ENCODE data around the gene BACH2. TPM values are rescaled to one million over a fixed set of nuclear protein-coding genes. Genes with fewer than 3 reads are reported as not detected.

BACH2 gene
- total and polyA plus RNA-seq, 4 experiments from 2014 or later = 6.5 to 48.0 (median 25.8) TPM

DNA sequence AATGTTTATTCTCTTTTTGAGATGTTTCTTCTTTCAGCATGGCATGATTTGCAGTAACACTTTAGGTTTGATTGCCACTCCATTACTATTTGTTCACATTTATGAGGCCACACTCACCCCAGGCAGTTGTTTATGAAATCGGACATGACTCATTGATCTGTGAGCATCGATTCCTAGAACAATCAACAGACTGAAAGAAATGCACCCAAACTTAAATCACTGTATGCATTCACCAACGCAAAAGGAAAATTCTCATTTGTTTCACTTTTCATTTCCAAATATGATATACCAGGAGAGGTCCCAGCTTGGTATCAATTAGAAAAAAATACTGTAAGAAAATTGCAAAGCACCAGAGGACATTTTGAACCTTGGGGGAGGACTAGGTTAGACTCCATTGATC lies 407.8 kb downstream of the BACH2 start:
- POLR2A ChIA-PET (ENCODE audit: partially characterized antibody) = no interaction called here

DNA sequence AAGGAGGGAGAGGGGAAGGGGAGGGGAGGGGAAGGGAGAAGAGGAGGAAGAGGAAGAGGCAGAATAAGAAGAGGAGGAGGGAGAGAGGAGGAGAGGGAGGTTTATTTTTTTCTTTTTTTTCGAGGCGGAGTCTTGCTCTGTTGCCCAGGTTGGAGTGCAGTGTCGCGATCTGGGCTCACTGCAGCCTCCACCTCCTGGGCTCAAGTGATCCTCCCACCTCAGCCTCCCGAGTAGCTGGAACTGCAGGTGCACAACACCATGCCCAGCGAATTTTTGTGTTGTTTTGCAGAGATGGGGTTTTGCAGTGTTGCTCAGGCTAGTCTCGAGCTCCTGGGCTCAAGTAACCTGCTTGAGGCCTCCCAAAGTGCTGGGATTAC lies 408.5 kb downstream of the BACH2 start:
- H3K4me3 Mint-ChIP-seq = peak overlapping the region in 1 of 8 donors; percentile 62
- no peak overlapping the region for H3K4me3 ChIP-seq (ENCODE audit: low read length in 2 of 2)

More for the DNA sequence above, 407.8 kb downstream of the BACH2 start:
- Mint-ChIP-seq H3K4me3 (no peak overlapping the region), H3K27ac (no peak overlapping the region), H3K9me3 (peaks cover 0 to 2% (median 0%) of the 10 kb centered on the region in 8 donors), H3K36me3 (no peaks in the 10 kb centered on the region), H3K4me1 (peaks cover 0 to 3% (median 1%) of the 10 kb centered on the region in 4 donors), H3K27me3 (peaks cover 12 to 21% of the 10 kb centered on the region in 2 donors)
- Histone ChIP-seq H3K36me3 (ENCODE audit: insufficient read depth, low read length) (no peaks in the 10 kb centered on the region), H3K27ac (ENCODE audit: low read depth, low read length) (no peak overlapping the region), H3K4me3 (ENCODE audit: low read length in 2 of 2) (no peak overlapping the region), H3K4me1 (ENCODE audit: insufficient read depth, low read length) (no peaks in the 10 kb centered on the region), H3K9me3 (ENCODE audit: control insufficient read depth in 1 of 2, low read length in 2 of 2) (no peaks in the 10 kb centered on the region), H3K27me3 (ENCODE audit: insufficient read depth, low read length) (no peaks in the 10 kb centered on the region)
- CTCF ChIA-PET (ENCODE audit: partially characterized antibody) = no interaction called here
- intact Hi-C loops (cut with micrococcal nuclease) = no loop called here
- DNase-seq = no peak

DNA sequence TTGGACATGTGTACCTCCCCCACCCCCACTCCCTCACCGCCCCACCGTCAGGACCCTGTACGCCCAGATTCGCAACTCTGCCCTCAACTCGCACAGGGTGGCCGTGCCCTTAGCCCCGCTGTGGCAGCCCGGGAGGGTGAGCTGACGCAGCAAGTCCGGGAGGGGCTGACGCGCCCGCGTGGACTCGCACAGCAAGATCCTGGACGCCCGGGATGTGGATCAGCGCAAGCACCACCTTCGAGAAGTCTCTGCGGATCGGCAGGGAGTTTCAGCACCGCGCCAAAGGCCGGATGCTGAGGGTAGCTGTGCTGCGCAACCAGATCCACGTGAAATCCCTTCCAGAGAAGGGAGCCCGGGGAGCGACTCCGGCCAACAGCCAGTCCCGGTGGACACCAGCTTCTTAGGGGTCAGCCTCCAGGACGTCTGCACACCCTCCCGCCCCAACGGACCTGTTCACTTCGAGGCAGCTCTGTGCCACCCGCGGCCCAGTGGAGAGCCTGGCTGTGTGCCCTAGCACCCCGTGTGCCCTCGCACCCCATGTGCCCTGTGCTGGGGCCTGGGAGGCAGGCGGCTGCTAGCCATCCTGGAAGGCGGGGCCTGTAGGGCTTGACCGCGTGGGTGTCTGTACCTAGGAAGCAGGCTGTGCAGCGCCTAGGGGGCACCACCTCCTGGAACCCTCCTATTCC lies 409.0 kb downstream of the BACH2 start:
- Histone ChIP-seq H3K36me3 (ENCODE audit: insufficient read depth, low read length) (no peaks in the 10 kb centered on the region), H3K4me3 (ENCODE audit: low read length in 2 of 2) (no peak overlapping the region), H3K27ac (ENCODE audit: low read depth, low read length) (no peak overlapping the region), H3K4me1 (ENCODE audit: insufficient read depth, low read length) (no peaks in the 10 kb centered on the region), H3K27me3 (ENCODE audit: insufficient read depth, low read length) (no peaks in the 10 kb centered on the region), H3K9me3 (ENCODE audit: control insufficient read depth in 1 of 2, low read length in 2 of 2) (no peaks in the 10 kb centered on the region)
- Mint-ChIP-seq H3K27ac (no peak overlapping the region), H3K4me3 (peak overlapping the region in 4 of 8 donors; percentile 8 to 62 (median 48)), H3K4me1 (peaks cover 0 to 3% (median 1%) of the 10 kb centered on the region in 4 donors), H3K9me3 (no peaks in the 10 kb centered on the region), H3K36me3 (no peaks in the 10 kb centered on the region), H3K27me3 (peaks cover 8 to 12% of the 10 kb centered on the region in 2 donors)
- intact Hi-C loops (cut with micrococcal nuclease) = no loop called here
- POLR2A ChIA-PET (ENCODE audit: partially characterized antibody) = no interaction called here
- peak in 2 of 5 donors; percentile 8 to 9 for DNase-seq
- CTCF ChIA-PET (ENCODE audit: partially characterized antibody) = no interaction called here

More for the DNA sequence above, 408.5 kb downstream of the BACH2 start:
- Mint-ChIP-seq H3K36me3 (no peaks in the 10 kb centered on the region), H3K27me3 (peaks cover 8 to 14% of the 10 kb centered on the region in 2 donors), H3K27ac (no peak overlapping the region), H3K4me1 (peaks cover 0 to 3% (median 1%) of the 10 kb centered on the region in 4 donors), H3K9me3 (peaks cover 0 to 2% (median 0%) of the 10 kb centered on the region in 8 donors)
- Histone ChIP-seq H3K27me3 (ENCODE audit: insufficient read depth, low read length) (no peaks in the 10 kb centered on the region), H3K27ac (ENCODE audit: low read depth, low read length) (no peak overlapping the region), H3K36me3 (ENCODE audit: insufficient read depth, low read length) (no peaks in the 10 kb centered on the region), H3K4me1 (ENCODE audit: insufficient read depth, low read length) (no peaks in the 10 kb centered on the region), H3K9me3 (ENCODE audit: control insufficient read depth in 1 of 2, low read length in 2 of 2) (no peaks in the 10 kb centered on the region)
- intact Hi-C loops (cut with micrococcal nuclease) = no loop called here
- ChIA-PET CTCF (ENCODE audit: partially characterized antibody) (no interaction called here), POLR2A (ENCODE audit: partially characterized antibody) (no interaction called here)
- DNase-seq = no peak

DNA sequence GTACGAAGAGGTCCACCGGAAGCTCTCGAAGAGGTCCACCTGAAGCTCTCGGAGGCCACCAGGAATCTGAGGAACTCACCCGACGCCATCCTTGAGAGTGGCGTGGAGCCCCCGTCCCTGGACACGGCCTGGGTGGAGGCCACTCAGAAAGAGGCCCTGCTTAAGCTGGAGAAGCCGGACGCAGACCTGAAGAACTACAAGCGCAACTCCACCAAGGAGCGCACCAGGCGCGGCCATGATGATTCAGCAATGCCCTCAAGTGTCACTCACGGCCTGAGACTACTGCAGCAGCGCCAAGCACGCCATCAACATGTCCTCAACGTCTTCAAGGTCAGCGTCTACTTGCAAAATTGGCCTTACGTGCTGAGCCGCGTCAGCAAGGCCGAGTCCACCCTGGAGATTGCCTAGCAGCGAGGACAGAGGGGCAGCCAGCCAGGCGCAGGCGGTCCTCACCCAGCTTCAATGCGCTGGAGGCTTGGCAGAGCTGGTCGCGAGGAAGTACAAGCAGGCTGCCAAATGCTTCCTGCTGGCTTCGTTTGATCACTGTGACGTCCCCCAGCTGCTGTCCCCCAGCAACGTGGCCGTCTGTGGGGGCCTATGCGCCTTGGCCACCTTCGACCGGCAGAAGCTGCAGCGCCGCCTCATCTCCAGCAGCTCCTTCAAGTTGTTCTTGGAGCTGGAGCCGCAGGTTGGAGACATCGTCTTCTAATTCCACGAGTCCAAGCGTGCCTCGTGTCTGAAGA lies 410.1 kb downstream of the BACH2 start:
- Mint-ChIP-seq H3K27me3 (peaks cover 6 to 10% of the 10 kb centered on the region in 2 donors), H3K9me3 (no peaks in the 10 kb centered on the region), H3K4me3 (no peak overlapping the region), H3K36me3 (no peaks in the 10 kb centered on the region), H3K4me1 (peaks cover 0 to 2% (median under 1%) of the 10 kb centered on the region in 4 donors), H3K27ac (no peak overlapping the region)
- intact Hi-C loops (cut with micrococcal nuclease) = no loop called here
- ChIA-PET CTCF (ENCODE audit: partially characterized antibody) (no interaction called here), POLR2A (ENCODE audit: partially characterized antibody) (no interaction called here)
- no peak for DNase-seq
- Histone ChIP-seq H3K27me3 (ENCODE audit: insufficient read depth, low read length) (no peaks in the 10 kb centered on the region), H3K9me3 (ENCODE audit: control insufficient read depth in 1 of 2, low read length in 2 of 2) (no peaks in the 10 kb centered on the region), H3K4me1 (ENCODE audit: insufficient read depth, low read length) (no peaks in the 10 kb centered on the region), H3K27ac (ENCODE audit: low read depth, low read length) (no peak overlapping the region), H3K36me3 (ENCODE audit: insufficient read depth, low read length) (no peaks in the 10 kb centered on the region), H3K4me3 (ENCODE audit: low read length in 2 of 2) (no peak overlapping the region)

Small RNAs within 50 kb of the gene (microRNA-seq; reads per million reads assigned to microRNA genes)
- not detected for gene MIR4464 (ENCODE audit: borderline microRNAs expressed, borderline number of aligned reads, borderline replicate concordance)
